Anterior cingulate cortex (tissue), 58 donors: ENCODE data around the gene SIN3A.
A peak's percentile ranks its signal among the peaks of the same experiment; 100 is the strongest.
"Not testable (repeated sequence)": the region's sequence is repeated elsewhere in the genome, so short reads cannot be mapped to it uniquely, and the experiment has no call there.

ENCODE experiments used
- DNase-seq, 58 donors: peaks; one replicate each; lab custom pipeline; 2025; lab: John Stamatoyannopoulos, UW

The SIN3A gene

GRCh38 chr15:75342221-75342620 is 109.3 kb downstream of the SIN3A start:
- no peak for DNase-seq

- no peak for DNase-seq
Observed at GRCh38 chr15:75339531-75340240, 111.8 kb downstream of the SIN3A start.

- DNase-seq, result no peak
Observed at GRCh38 chr15:75338661-75339240, 112.7 kb downstream of the SIN3A start.

- DNase-seq, result peak; percentile 51 to 96 (median 89)
Observed at GRCh38 chr15:75335705-75336355, 115.7 kb downstream of the SIN3A start, which contains the start of gene COMMD4. Gene COMMD4, plus strand, starts transcription at chr15:75336063. Its CDS starts 27 bp downstream, at chr15:75336090.

GRCh38 chr15:75335313-75335704 is 116.2 kb downstream of the SIN3A start:
- no peak for DNase-seq

GRCh38 chr15:75333654-75334419 is 117.7 kb downstream of the SIN3A start:
- DNase-seq, result not testable (repeated sequence)

- DNase-seq, result not testable (repeated sequence)
Observed at GRCh38 chr15:75332093-75332492, 119.4 kb downstream of the SIN3A start.

- DNase-seq, result no peak
Observed at GRCh38 chr15:75329571-75329970, 121.9 kb downstream of the SIN3A start.

GRCh38 chr15:75328493-75329314 is 122.8 kb downstream of the SIN3A start:
- DNase-seq, result no peak

- DNase-seq, result no peak
Observed at GRCh38 chr15:75327491-75327890, 124.0 kb downstream of the SIN3A start.

- DNase-seq, result no peak
Observed at GRCh38 chr15:75327005-75327404, 124.5 kb downstream of the SIN3A start.

GRCh38 chr15:75325922-75326321 is 125.6 kb downstream of the SIN3A start:
- no peak for DNase-seq

GRCh38 chr15:75321711-75322110 is 129.8 kb downstream of the SIN3A start:
- DNase-seq, result no peak
